NCI-H1436 treated with DMSO at 0.1 percent for 48 hours (cell line): ENCODE data around the gene UCKL1.

Experiments
- DNase-seq: peaks from one replicate; lab custom pipeline; 2025; lab: John Stamatoyannopoulos, UW

UCKL1 gene

GRCh38 chr20:63958964-63959698 is 2.9 kb upstream of the UCKL1 start:
- DNase-seq: no peak

GRCh38 chr20:63958471-63958870 is 2.3 kb upstream of the UCKL1 start:
- DNase-seq: no peak

GRCh38 chr20:63957690-63958441 is 1.6 kb upstream of the UCKL1 start:
- no peak for DNase-seq

GRCh38 chr20:63957004-63957689 is 931 bp upstream of the UCKL1 start:
- peak; percentile 47 for DNase-seq

- no peak for DNase-seq
These were observed 418 bp upstream of the UCKL1 start for GRCh38 chr20:63956664-63957003.

GRCh38 chr20:63955281-63955826 is 862 bp downstream of the UCKL1 start:
- no peak for DNase-seq

GRCh38 chr20:63953764-63954429 is 2.3 kb downstream of the UCKL1 start:
- DNase-seq: no peak

GRCh38 chr20:63952769-63953168 is 3.4 kb downstream of the UCKL1 start:
- no peak for DNase-seq

- no peak for DNase-seq
These were observed 4.0 kb downstream of the UCKL1 start for GRCh38 chr20:63952210-63952535.

- DNase-seq: no peak
These were observed 4.6 kb downstream of the UCKL1 start for GRCh38 chr20:63951398-63952209.

- no peak for DNase-seq
These were observed 5.4 kb downstream of the UCKL1 start for GRCh38 chr20:63950701-63951397.

- DNase-seq: no peak
These were observed 8.4 kb downstream of the UCKL1 start for GRCh38 chr20:63947638-63948456.

GRCh38 chr20:63946986-63947637 is 9.1 kb downstream of the UCKL1 start:
- DNase-seq: no peak

GRCh38 chr20:63945921-63946920 is 10.0 kb downstream of the UCKL1 start:
- DNase-seq: no peak

GRCh38 chr20:63945031-63945658 is 11.1 kb downstream of the UCKL1 start:
- no peak for DNase-seq

- no peak for DNase-seq
These were observed 11.9 kb downstream of the UCKL1 start for GRCh38 chr20:63944078-63944941.

GRCh38 chr20:63943808-63944077 is 12.5 kb downstream of the UCKL1 start:
- no peak for DNase-seq
